ENCODE measurements around the gene OR4E2. TPM values are rescaled to one million over a fixed set of nuclear protein-coding genes. Genes with fewer than 3 reads are reported as not detected.

The OR4E2 gene
- total RNA-seq (2021), result not detected in 2 replicates
- not detected for Bru-seq, nascent RNA
- BruChase-seq, experiment 1, labeled RNA remaining after a 2-hour chase, result not detected
- BruChase-seq, experiment 2, labeled RNA remaining after a 6-hour chase, result not detected
- long read RNA-seq, result 0 reads

- no peaks in the 10 kb centered on the region for H4K20me1 ChIP-seq (ENCODE audit: insufficient read depth)
- H3K9me3 ChIP-seq (ENCODE audit: insufficient read depth, low read depth), result no peaks in the 10 kb centered on the region
- CTCF ChIA-PET, result no interaction called here
- no peaks in the 10 kb centered on the region for H3K36me3 ChIP-seq (ENCODE audit: low read depth)
- H3K9me2 ChIP-seq (ENCODE audit: insufficient read depth), result no peaks in the 10 kb centered on the region
- H3K4me3 ChIP-seq, result no peak within 1 kb of the TSS
- no peak within 1 kb of the TSS for H3K27ac ChIP-seq
- H3K27me3 ChIP-seq (ENCODE audit: insufficient read depth, low read depth), result no peaks in the 10 kb centered on the region
- BruUV-seq (replicated peaks), result no TSS peak
- POLR2A ChIA-PET (ENCODE audit: unreplicated experiment), result no interaction called here
- no peaks in the 10 kb centered on the region for H3F3A ChIP-seq (ENCODE audit: insufficient read depth, low read depth)
- H3K4me2 ChIP-seq, result no peak within 1 kb of the TSS
- intact Hi-C loops (cut with micrococcal nuclease; ENCODE audit: unreplicated experiment), result no loop called here
- H2AFZ ChIP-seq, result no peak within 1 kb of the TSS
- no peaks in the 10 kb centered on the region for H3K79me2 ChIP-seq (ENCODE audit: low read depth)
- TF ChIP-seq EZH2 (IDR thresholded peaks at IDR 0.05; ENCODE audit: low read depth) (no peak), CTCF (conservative IDR thresholded peaks at IDR 0.05) (no peak)
- H3K4me1 ChIP-seq (replicated peaks; ENCODE audit: insufficient read depth), result no peaks in the 10 kb centered on the region
- no peak for DNase-seq
These were observed at the start of gene OR4E2 for GRCh38 chr14:21653331-21653885. TSS of gene OR4E2 (plus strand) at chr14:21653835. CDS start at chr14:21665083, 11,248 bp downstream.

- H3K4me1 ChIP-seq (replicated peaks; ENCODE audit: insufficient read depth), result no peaks in the 10 kb centered on the region
- H3K9me3 ChIP-seq (ENCODE audit: insufficient read depth, low read depth), result no peaks in the 10 kb centered on the region
- H2AFZ ChIP-seq, result no peak overlapping the region
- no peak for DNase-seq
- CTCF ChIA-PET, result no interaction called here
- H3K9me2 ChIP-seq (ENCODE audit: insufficient read depth), result no peaks in the 10 kb centered on the region
- POLR2A ChIA-PET (ENCODE audit: unreplicated experiment), result no interaction called here
- no peaks in the 10 kb centered on the region for H3K27me3 ChIP-seq (ENCODE audit: insufficient read depth, low read depth)
- H3K36me3 ChIP-seq (ENCODE audit: low read depth), result no peaks in the 10 kb centered on the region
- TF ChIP-seq EZH2 (IDR thresholded peaks at IDR 0.05; ENCODE audit: low read depth), result no peak
- TF ChIP-seq CTCF (conservative IDR thresholded peaks at IDR 0.05), result no peak
- no peaks in the 10 kb centered on the region for H3F3A ChIP-seq (ENCODE audit: insufficient read depth, low read depth)
- no peak overlapping the region for H3K27ac ChIP-seq
- no peak overlapping the region for H3K4me3 ChIP-seq
- no peak overlapping the region for H3K4me2 ChIP-seq
- BruUV-seq (replicated peaks), result no TSS peak
- H3K79me2 ChIP-seq (ENCODE audit: low read depth), result no peaks in the 10 kb centered on the region
- H4K20me1 ChIP-seq (ENCODE audit: insufficient read depth), result no peaks in the 10 kb centered on the region
- intact Hi-C loops (cut with micrococcal nuclease; ENCODE audit: unreplicated experiment), result loop anchor here (2.0 kb wide), 1 partner anchor 230 kb away; no protein-coding TSS in a partner anchor
These were observed 41.3 kb upstream of the OR4E2 start for GRCh38 chr14:21612324-21612723.

GRCh38 chr14:21614240-21614639 is 39.4 kb upstream of the OR4E2 start:
- H3K27ac ChIP-seq, result no peak overlapping the region
- no peak overlapping the region for H3K4me2 ChIP-seq
- H3K27me3 ChIP-seq (ENCODE audit: insufficient read depth, low read depth), result no peaks in the 10 kb centered on the region
- POLR2A ChIA-PET (ENCODE audit: unreplicated experiment), result no interaction called here
- H3K9me2 ChIP-seq (ENCODE audit: insufficient read depth), result no peaks in the 10 kb centered on the region
- H3K79me2 ChIP-seq (ENCODE audit: low read depth), result no peaks in the 10 kb centered on the region
- H3K9me3 ChIP-seq (ENCODE audit: insufficient read depth, low read depth), result no peaks in the 10 kb centered on the region
- CTCF ChIA-PET, result no interaction called here
- no TSS peak for BruUV-seq (replicated peaks)
- no peaks in the 10 kb centered on the region for H4K20me1 ChIP-seq (ENCODE audit: insufficient read depth)
- no peak for TF ChIP-seq CTCF (conservative IDR thresholded peaks at IDR 0.05)
- TF ChIP-seq EZH2 (IDR thresholded peaks at IDR 0.05; ENCODE audit: low read depth), result no peak
- no peaks in the 10 kb centered on the region for H3K36me3 ChIP-seq (ENCODE audit: low read depth)
- DNase-seq, result no peak
- intact Hi-C loops (cut with micrococcal nuclease; ENCODE audit: unreplicated experiment), result no loop called here
- H2AFZ ChIP-seq, result no peak overlapping the region
- no peak overlapping the region for H3K4me3 ChIP-seq
- H3F3A ChIP-seq (ENCODE audit: insufficient read depth, low read depth), result no peaks in the 10 kb centered on the region
- H3K4me1 ChIP-seq (replicated peaks; ENCODE audit: insufficient read depth), result no peaks in the 10 kb centered on the region

Measured in PC-9 (cell line).